T-helper 17 cell (primary cell): Measurements from ENCODE around the gene CENPL. TPM values are rescaled to one million over a fixed set of nuclear protein-coding genes. Genes with fewer than 3 reads are reported as not detected.
A peak's percentile ranks its signal among the peaks of the same experiment; 100 is the strongest.

Experiments
- ATAC-seq: fragments of 150-1000 bp; cut with Tn5 transposase; 2 replicates; pipeline ENCODE4 v1.10.0; 2021; ENCODE audit warnings: mild to moderate bottlenecking, moderate library complexity
- DNase-seq, 3 donors: peaks; one replicate each; pipeline versions ENCODE4 v3.0.0 to v3.0.0-alpha.2; 2020 to 2021
- H3K9me3 ChIP-seq: one replicate; pipeline ENCODE4 v1.7.0; 2013; ENCODE audit warnings: low read length, mild to moderate bottlenecking; ENCODE audit not compliant: control insufficient read depth, poor library complexity, severe bottlenecking
- H3K27ac Mint-ChIP-seq: one replicate; pipeline ENCODE4 v1.8.0; 2022; ENCODE audit warnings: mild to moderate bottlenecking, moderate library complexity, mixed read lengths
- H3K27me3 Mint-ChIP-seq: one replicate; pipeline ENCODE4 v1.8.0; 2022; ENCODE audit warnings: mixed read lengths
- H3K36me3 Mint-ChIP-seq: one replicate; pipeline ENCODE4 v1.8.0; 2022; ENCODE audit warnings: low read depth, mixed read lengths
- H3K4me1 Mint-ChIP-seq: one replicate; pipeline ENCODE4 v1.8.0; 2022; ENCODE audit warnings: mild to moderate bottlenecking, mixed read lengths
- H3K4me3 Mint-ChIP-seq: one replicate; pipeline ENCODE4 v1.8.0; 2022; ENCODE audit warnings: mild to moderate bottlenecking, moderate library complexity, mixed read lengths
- total RNA-seq, 4 donors: library from RNA in 2 of 4; stranded (reverse) in 2 of 4; gene quantifications; one replicate each; pipeline ENCODE4 v1.2.3 and lab custom pipeline; 2022 to 2026

CENPL gene
- total RNA-seq, result 1 to 10 TPM; 4.7 to 7.1 TPM
- total RNA-seq (lab: John Stamatoyannopoulos, UW), result 13.3 to 18.8 reads per million in 2 donors

GRCh38 chr1:173824315-173825081 is at the start of gene CENPL, which contains the start of gene DARS2:
Gene CENPL (minus strand): TSS chr1:173824883. CDS start chr1:173811299, 13,584 bp downstream.
Gene DARS2 (plus strand): TSS chr1:173824673. CDS start chr1:173825230, 557 bp downstream.
- Mint-ChIP-seq H3K27ac (peak within 1 kb of the TSS; percentile 96), H3K4me3 (peak within 1 kb of the TSS; percentile 99), H3K4me1 (peaks cover 35% of the 10 kb centered on the region), H3K27me3 (no peaks in the 10 kb centered on the region), H3K36me3 (peaks cover 6% of the 10 kb centered on the region)
- H3K9me3 ChIP-seq, result no peaks in the 10 kb centered on the region
- ATAC-seq, result peak; percentile 92
- peak; percentile 74 to 83 (median 75) for DNase-seq

- Mint-ChIP-seq H3K27ac (peak overlapping the region; percentile 92), H3K4me3 (no peak overlapping the region), H3K4me1 (peaks cover 39% of the 10 kb centered on the region), H3K36me3 (peaks cover 5% of the 10 kb centered on the region), H3K27me3 (no peaks in the 10 kb centered on the region)
- DNase-seq (no peak), ATAC-seq (no peak)
- H3K9me3 ChIP-seq, result no peaks in the 10 kb centered on the region
Observed at GRCh38 chr1:173871500-173871899, 46.8 kb upstream of the CENPL start.

- H3K9me3 ChIP-seq, result no peaks in the 10 kb centered on the region
- H3K4me1 Mint-ChIP-seq, result peaks cover 42% of the 10 kb centered on the region
- H3K4me3 Mint-ChIP-seq, result no peak overlapping the region
- DNase-seq (no peak), ATAC-seq (no peak)
- H3K27ac Mint-ChIP-seq, result peak overlapping the region; percentile 92
- H3K36me3 Mint-ChIP-seq, result peaks cover 5% of the 10 kb centered on the region
- no peaks in the 10 kb centered on the region for H3K27me3 Mint-ChIP-seq
Observed at GRCh38 chr1:173871091-173871490, 46.4 kb upstream of the CENPL start.

GRCh38 chr1:173870252-173871075 is 45.8 kb upstream of the CENPL start:
- H3K27me3 Mint-ChIP-seq, result no peaks in the 10 kb centered on the region
- peak overlapping the region; percentile 82 for H3K4me3 Mint-ChIP-seq
- DNase-seq, result no peak
- ATAC-seq, result no peak
- peaks cover 47% of the 10 kb centered on the region for H3K4me1 Mint-ChIP-seq
- peaks cover 6% of the 10 kb centered on the region for H3K36me3 Mint-ChIP-seq
- no peaks in the 10 kb centered on the region for H3K9me3 ChIP-seq
- H3K27ac Mint-ChIP-seq, result peak overlapping the region; percentile 92

- H3K36me3 Mint-ChIP-seq, result peaks cover 10% of the 10 kb centered on the region
Observed at GRCh38 chr1:173869021-173869359, 44.3 kb upstream of the CENPL start.

GRCh38 chr1:173868266-173869020 is 43.8 kb upstream of the CENPL start, which contains the start of gene ZBTB37:
Gene ZBTB37 (plus strand): TSS chr1:173868380. CDS start chr1:173870226, 1,846 bp downstream.
- H3K36me3 Mint-ChIP-seq, result peaks cover 10% of the 10 kb centered on the region
- DNase-seq (peak; percentile 77 to 93 (median 91)), ATAC-seq (peak; percentile 68)
- H3K27me3 Mint-ChIP-seq, result no peaks in the 10 kb centered on the region
- peaks cover 61% of the 10 kb centered on the region for H3K4me1 Mint-ChIP-seq
- peak within 1 kb of the TSS; percentile 92 for H3K27ac Mint-ChIP-seq
- H3K9me3 ChIP-seq, result no peaks in the 10 kb centered on the region
- H3K4me3 Mint-ChIP-seq, result peak within 1 kb of the TSS; percentile 91

More at GRCh38 chr1:173869021-173869359, 44.3 kb upstream of the CENPL start:
- Mint-ChIP-seq H3K4me1 (peaks cover 58% of the 10 kb centered on the region), H3K27ac (peak overlapping the region; percentile 92), H3K27me3 (no peaks in the 10 kb centered on the region), H3K4me3 (peak overlapping the region; percentile 91)
- no peaks in the 10 kb centered on the region for H3K9me3 ChIP-seq
- ATAC-seq (no peak), DNase-seq (no peak)

- Mint-ChIP-seq H3K4me1 (peaks cover 58% of the 10 kb centered on the region), H3K27ac (peak within 1 kb of the TSS; percentile 92), H3K4me3 (peak within 1 kb of the TSS; percentile 91), H3K27me3 (no peaks in the 10 kb centered on the region), H3K36me3 (peaks cover 10% of the 10 kb centered on the region)
- ATAC-seq, result peak; percentile 84
- peak; percentile 95 to 99 (median 96) for DNase-seq
- no peaks in the 10 kb centered on the region for H3K9me3 ChIP-seq
Observed at GRCh38 chr1:173867753-173868265, 43.1 kb upstream of the CENPL start, which contains the start of gene GAS5. Gene GAS5 (minus strand): TSS chr1:173867989.

GRCh38 chr1:173867141-173867752 is 42.6 kb upstream of the CENPL start:
- Mint-ChIP-seq H3K36me3 (peaks cover 10% of the 10 kb centered on the region), H3K4me3 (peak overlapping the region; percentile 91)
- DNase-seq, result peak in 1 of 3 donors; percentile 29

GRCh38 chr1:173866413-173867115 is 41.9 kb upstream of the CENPL start:
- Mint-ChIP-seq H3K36me3 (peaks cover 10% of the 10 kb centered on the region), H3K27ac (peak overlapping the region; percentile 92), H3K27me3 (no peaks in the 10 kb centered on the region), H3K4me3 (peak overlapping the region; percentile 91), H3K4me1 (peaks cover 55% of the 10 kb centered on the region)
- ATAC-seq (no peak), DNase-seq (no peak)
- H3K9me3 ChIP-seq, result no peaks in the 10 kb centered on the region

More at GRCh38 chr1:173867141-173867752, 42.6 kb upstream of the CENPL start:
- H3K27ac Mint-ChIP-seq, result peak overlapping the region; percentile 92
- H3K9me3 ChIP-seq, result no peaks in the 10 kb centered on the region
- no peak for ATAC-seq
- H3K4me1 Mint-ChIP-seq, result peaks cover 56% of the 10 kb centered on the region
- H3K27me3 Mint-ChIP-seq, result no peaks in the 10 kb centered on the region

- peak overlapping the region; percentile 91 for H3K4me3 Mint-ChIP-seq
- ATAC-seq, result no peak
- H3K36me3 Mint-ChIP-seq, result peaks cover 8% of the 10 kb centered on the region
- no peak for DNase-seq
- no peaks in the 10 kb centered on the region for H3K27me3 Mint-ChIP-seq
- H3K4me1 Mint-ChIP-seq, result peaks cover 47% of the 10 kb centered on the region
- no peaks in the 10 kb centered on the region for H3K9me3 ChIP-seq
- H3K27ac Mint-ChIP-seq, result peak overlapping the region; percentile 92
Observed at GRCh38 chr1:173865468-173866164, 40.9 kb upstream of the CENPL start.

GRCh38 chr1:173864179-173864867 is 39.6 kb upstream of the CENPL start:
- H3K4me3 Mint-ChIP-seq, result peak overlapping the region; percentile 91
- H3K4me1 Mint-ChIP-seq, result peaks cover 39% of the 10 kb centered on the region
- DNase-seq (no peak), ATAC-seq (no peak)
- no peaks in the 10 kb centered on the region for H3K27me3 Mint-ChIP-seq
- H3K36me3 Mint-ChIP-seq, result peaks cover 7% of the 10 kb centered on the region
- H3K27ac Mint-ChIP-seq, result peak overlapping the region; percentile 92
- no peaks in the 10 kb centered on the region for H3K9me3 ChIP-seq
